GM12878 (cell line): Measurements from ENCODE around the gene ABHD15. TPM values are rescaled to one million over a fixed set of nuclear protein-coding genes. Genes with fewer than 3 reads are reported as not detected.

Experiments
- BHLHE40 ChIP-seq, 2 experiments: fragments of 450-650 bp in 1 of 2; IDR thresholded peaks; 2 replicates each; pipeline ENCODE4 v1.6.1; 2011 to 2017; ENCODE audit warnings: low read depth in 2 of 2, borderline replicate concordance in 1 of 2, improper control_type of control experiment in 1 of 2, low read length in 1 of 2, mild to moderate bottlenecking in 1 of 2
- HDGF ChIP-seq: fragments of 450-650 bp; IDR thresholded peaks from 2 replicates; pipeline ENCODE4 v1.6.1; 2016; ENCODE audit warnings: antibody characterized with exemption
- IKZF2 ChIP-seq, 2 experiments: fragments of 450-650 bp; IDR thresholded peaks; 2 replicates each; pipeline ENCODE4 v1.6.1; 2017; ENCODE audit warnings: mild to moderate bottlenecking in 2 of 2, moderate library complexity in 2 of 2
- KLF5 ChIP-seq: fragments of 450-650 bp; IDR thresholded peaks from 2 replicates; pipeline ENCODE4 v1.6.1; 2014; ENCODE audit warnings: mild to moderate bottlenecking; ENCODE audit not compliant: partially characterized antibody
- SMAD5 ChIP-seq: IDR thresholded peaks from 2 replicates; pipeline ENCODE4 v1.6.1; 2016; ENCODE audit warnings: antibody characterized with exemption, low read depth
- TBL1XR1 ChIP-seq: IDR thresholded peaks from 2 replicates; pipeline ENCODE4 v1.6.1; 2012; ENCODE audit warnings: low read depth, low read length, improper control_type of control experiment
- TCF7 ChIP-seq: IDR thresholded peaks from 2 replicates; pipeline ENCODE4 v1.6.1; 2014; ENCODE audit warnings: antibody characterized with exemption, borderline replicate concordance
- ZSCAN29 ChIP-seq: fragments of 450-650 bp; IDR thresholded peaks from 2 replicates; pipeline ENCODE4 v1.6.1; 2017; ENCODE audit warnings: mild to moderate bottlenecking, moderate library complexity
- polyA plus RNA-seq, 11 experiments: library from polyadenylated mRNA; depleted of rRNA in 4 of 11; unstranded in 6 of 11; stranded (reverse) in 5 of 11; fragments of >200 nt; fragmentation: Nextera tagmentation in 4 of 11; fragmentation: Illumina TruSeq in 1 of 11; extraction: Ambion mirVana in 4 of 11; extraction: Trizol in 1 of 11; gene quantifications; 1 replicate in 1 of 11; 2 replicates in 10 of 11; pipeline versions ENCODE4 v1.2.1 to v1.2.3, GENCODE V29; 2011 to 2016; ENCODE audit warnings: inconsistent platforms in 2 of 11, missing spikeins in 2 of 11, low read depth in 1 of 11
- total RNA-seq, 4 experiments: library from RNA; depleted of rRNA in 3 of 4; stranded (reverse); fragments of >200 nt in 3 of 4; fragmentation: Illumina TruSeq in 1 of 4; extraction: Trizol in 1 of 4; gene quantifications; 2 replicates each; pipeline versions ENCODE4 v1.2.1 to v1.2.3, GENCODE V29; 2013 to 2021
- TF ChIP-seq, protein P1 (sequence below): fragments of 450-650 bp; IDR thresholded peaks from 2 replicates; pipeline ENCODE4 v1.6.1; 2017; ENCODE audit warnings: mild to moderate bottlenecking, low read depth, inconsistent platforms; ENCODE audit not compliant: poor library complexity, severe bottlenecking

ABHD15 gene
- total and polyA plus RNA-seq, 10 of the 15 experiments (the other 5 are each of a cell fraction or from before 2014, with no cell fraction given), result 2.1 to 9.2 (median 4.9) TPM

DNA sequence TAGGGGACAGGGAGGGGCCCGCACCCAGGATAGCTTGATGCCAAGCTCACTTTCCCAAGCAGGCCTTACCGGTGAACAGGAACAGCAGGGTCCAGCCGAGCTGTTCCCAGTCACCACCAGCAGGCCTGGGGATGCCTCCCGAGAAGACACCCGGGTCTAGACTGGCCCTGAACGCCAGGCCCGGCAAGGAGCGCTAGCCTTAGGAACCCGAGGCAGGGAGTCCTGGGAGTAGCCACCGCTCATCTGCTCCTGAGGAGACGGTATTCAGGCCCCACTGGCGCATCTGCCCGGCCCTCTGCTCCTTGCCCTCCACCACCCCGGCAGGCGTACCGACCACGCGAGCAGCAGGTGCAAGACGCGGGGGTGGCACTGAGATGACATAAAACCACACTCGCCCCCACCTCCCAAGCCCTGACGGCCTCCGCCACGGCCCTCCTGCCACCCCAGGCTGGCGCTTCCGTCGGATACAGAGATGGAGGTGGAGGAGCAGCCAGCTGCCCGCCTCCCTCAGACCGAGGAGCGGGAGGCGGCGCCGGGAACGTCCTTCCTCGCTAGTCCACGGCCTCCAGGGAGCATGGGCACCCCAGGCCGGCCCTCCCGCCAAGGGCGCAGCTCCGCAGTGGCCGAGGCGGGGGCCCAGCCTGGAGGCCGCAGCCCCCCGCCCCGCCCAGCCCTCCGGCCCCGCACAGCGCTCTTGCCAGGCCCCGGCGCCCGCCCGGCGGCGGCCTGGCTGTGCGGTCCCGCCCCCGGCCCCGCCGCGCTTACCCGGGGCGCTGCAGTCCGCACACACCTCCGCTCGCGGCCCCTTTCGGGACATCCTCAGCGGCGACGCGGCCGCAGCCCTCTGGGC lies 21.9 kb upstream of the ABHD15 start (continued):
- TF ChIP-seq, protein P1, sequence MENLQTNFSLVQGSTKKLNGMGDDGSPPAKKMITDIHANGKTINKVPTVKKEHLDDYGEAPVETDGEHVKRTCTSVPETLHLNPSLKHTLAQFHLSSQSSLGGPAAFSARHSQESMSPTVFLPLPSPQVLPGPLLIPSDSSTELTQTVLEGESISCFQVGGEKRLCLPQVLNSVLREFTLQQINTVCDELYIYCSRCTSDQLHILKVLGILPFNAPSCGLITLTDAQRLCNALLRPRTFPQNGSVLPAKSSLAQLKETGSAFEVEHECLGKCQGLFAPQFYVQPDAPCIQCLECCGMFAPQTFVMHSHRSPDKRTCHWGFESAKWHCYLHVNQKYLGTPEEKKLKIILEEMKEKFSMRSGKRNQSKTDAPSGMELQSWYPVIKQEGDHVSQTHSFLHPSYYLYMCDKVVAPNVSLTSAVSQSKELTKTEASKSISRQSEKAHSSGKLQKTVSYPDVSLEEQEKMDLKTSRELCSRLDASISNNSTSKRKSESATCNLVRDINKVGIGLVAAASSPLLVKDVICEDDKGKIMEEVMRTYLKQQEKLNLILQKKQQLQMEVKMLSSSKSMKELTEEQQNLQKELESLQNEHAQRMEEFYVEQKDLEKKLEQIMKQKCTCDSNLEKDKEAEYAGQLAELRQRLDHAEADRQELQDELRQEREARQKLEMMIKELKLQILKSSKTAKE, result no peak
- TF ChIP-seq TCF7, result no peak
- TF ChIP-seq HDGF, result 0 out of 2 replicates have a peak, but pooled peaks have one; percentile 48
- no peak for TF ChIP-seq SMAD5
- TF ChIP-seq ZSCAN29, result no peak
- no peak for TF ChIP-seq KLF5
- TF ChIP-seq TBL1XR1, result no peak
- TF ChIP-seq BHLHE40 (IDR thresholded peaks at IDR 0.05; ENCODE audit: borderline replicate concordance in 1 of 2, low read depth in 2 of 2, low read length in 1 of 2), result peak in 1 of 2 experiments; percentile 73; a peak in 2 of 4 replicates
- no peak for TF ChIP-seq IKZF2 (IDR thresholded peaks at IDR 0.05)
- TF ChIP-seq, all 136 proteins: peak for 13
